ENCODE data around the gene CCDC3. TPM values are rescaled to one million over a fixed set of nuclear protein-coding genes. Genes with fewer than 3 reads are reported as not detected.

The CCDC3 gene
- total and polyA plus RNA-seq, 2 of the 4 experiments (the other 2 are of a cell fraction) = 0.29 to 0.36 TPM

DNA sequence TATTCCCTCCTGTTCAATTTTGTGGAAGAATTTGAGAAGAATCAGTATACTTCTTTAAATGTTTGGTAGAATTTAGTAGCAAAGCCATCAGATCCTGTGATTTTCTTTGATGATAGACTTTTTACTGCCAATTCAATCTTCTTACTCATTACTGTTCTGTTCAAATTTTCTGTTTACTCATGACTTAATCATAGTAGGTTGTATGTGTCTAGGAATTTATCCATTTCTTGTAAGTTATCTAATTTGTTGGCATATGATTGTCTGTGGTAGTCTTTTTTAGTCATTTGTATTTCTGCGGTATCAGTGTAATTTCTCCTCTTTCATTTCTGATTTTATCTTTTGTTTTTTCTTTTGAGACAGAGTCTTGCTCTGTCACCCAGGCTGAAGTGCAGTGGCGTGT lies 87.4 kb downstream of the CCDC3 start:
- H4K5ac ChIP-seq (ENCODE audit: low read depth, low read length) = no peak overlapping the region
- dilution Hi-C loops (cut with HindIII; ENCODE audit: low sequenced_read_pairs, unreplicated experiment) (no loop called here), intact Hi-C loops (cut with micrococcal nuclease) (no loop called here), in situ Hi-C loops (cut with MboI; ENCODE audit: low sequenced_read_pairs) (no loop called here)
- no peak overlapping the region for H4K8ac ChIP-seq (ENCODE audit: low read depth in 2 of 2, low read length in 2 of 2)
- no peak overlapping the region for H2BK15ac ChIP-seq (ENCODE audit: low read depth, low read length)
- no peaks in the 10 kb centered on the region for H3K79me1 ChIP-seq (ENCODE audit: low read depth in 1 of 2, low read length in 2 of 2)
- ATAC-seq (ENCODE audit: low read depth) = no peak
- H2AK9ac ChIP-seq (replicated peaks; ENCODE audit: low read depth, low read length, poor library complexity) = no peak overlapping the region
- H3K18ac ChIP-seq (ENCODE audit: low read depth, low read length) = no peak overlapping the region
- no peak overlapping the region for H3K4ac ChIP-seq (ENCODE audit: low read depth, low read length)
- H3K23ac ChIP-seq (ENCODE audit: low read depth, low read length) = no peak overlapping the region
- H3K14ac ChIP-seq (replicated peaks; ENCODE audit: low read depth, low read length) = no peak overlapping the region
- ChIA-PET CTCF (interaction anchor here (1.6 kb wide), 1 partner anchor 12 kb away, joined by 8 read pairs; no protein-coding TSS in a partner anchor), POLR2A (ENCODE audit: unreplicated experiment) (no interaction called here)
- WGBS, 2 experiments (ENCODE audit: extremely low coverage in 2 of 2, insufficient read length in 1 of 2) = no CpG with 5 or more reads among the region's 2 CpGs
- H2BK120ac ChIP-seq (ENCODE audit: low read depth, low read length) = no peak overlapping the region
- H3K36me3 ChIP-seq (ENCODE audit: control insufficient read depth, insufficient read depth, low read length) = no peaks in the 10 kb centered on the region
- H2BK5ac ChIP-seq (ENCODE audit: low read depth, low read length, poor library complexity, severe bottlenecking) = no peak overlapping the region
- H3K27ac ChIP-seq (ENCODE audit: insufficient read depth, low read length) = no peak overlapping the region
- no peak for TF ChIP-seq MXI1 (IDR thresholded peaks at IDR 0.05; ENCODE audit: borderline replicate concordance, low read depth, low read length)
- TF ChIP-seq FOS (IDR thresholded peaks at IDR 0.05; ENCODE audit: low read depth, low read length) = no peak
- TF ChIP-seq, protein P1, sequence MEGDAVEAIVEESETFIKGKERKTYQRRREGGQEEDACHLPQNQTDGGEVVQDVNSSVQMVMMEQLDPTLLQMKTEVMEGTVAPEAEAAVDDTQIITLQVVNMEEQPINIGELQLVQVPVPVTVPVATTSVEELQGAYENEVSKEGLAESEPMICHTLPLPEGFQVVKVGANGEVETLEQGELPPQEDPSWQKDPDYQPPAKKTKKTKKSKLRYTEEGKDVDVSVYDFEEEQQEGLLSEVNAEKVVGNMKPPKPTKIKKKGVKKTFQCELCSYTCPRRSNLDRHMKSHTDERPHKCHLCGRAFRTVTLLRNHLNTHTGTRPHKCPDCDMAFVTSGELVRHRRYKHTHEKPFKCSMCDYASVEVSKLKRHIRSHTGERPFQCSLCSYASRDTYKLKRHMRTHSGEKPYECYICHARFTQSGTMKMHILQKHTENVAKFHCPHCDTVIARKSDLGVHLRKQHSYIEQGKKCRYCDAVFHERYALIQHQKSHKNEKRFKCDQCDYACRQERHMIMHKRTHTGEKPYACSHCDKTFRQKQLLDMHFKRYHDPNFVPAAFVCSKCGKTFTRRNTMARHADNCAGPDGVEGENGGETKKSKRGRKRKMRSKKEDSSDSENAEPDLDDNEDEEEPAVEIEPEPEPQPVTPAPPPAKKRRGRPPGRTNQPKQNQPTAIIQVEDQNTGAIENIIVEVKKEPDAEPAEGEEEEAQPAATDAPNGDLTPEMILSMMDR (conservative IDR thresholded peaks at IDR 0.05; ENCODE audit: low read depth, low read length) = no peak
- TF ChIP-seq CEBPB (IDR thresholded peaks at IDR 0.05; ENCODE audit: low read depth, low read length) = no peak
- TF ChIP-seq, protein P2, sequence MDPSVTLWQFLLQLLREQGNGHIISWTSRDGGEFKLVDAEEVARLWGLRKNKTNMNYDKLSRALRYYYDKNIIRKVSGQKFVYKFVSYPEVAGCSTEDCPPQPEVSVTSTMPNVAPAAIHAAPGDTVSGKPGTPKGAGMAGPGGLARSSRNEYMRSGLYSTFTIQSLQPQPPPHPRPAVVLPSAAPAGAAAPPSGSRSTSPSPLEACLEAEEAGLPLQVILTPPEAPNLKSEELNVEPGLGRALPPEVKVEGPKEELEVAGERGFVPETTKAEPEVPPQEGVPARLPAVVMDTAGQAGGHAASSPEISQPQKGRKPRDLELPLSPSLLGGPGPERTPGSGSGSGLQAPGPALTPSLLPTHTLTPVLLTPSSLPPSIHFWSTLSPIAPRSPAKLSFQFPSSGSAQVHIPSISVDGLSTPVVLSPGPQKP (IDR thresholded peaks at IDR 0.05; ENCODE audit: borderline replicate concordance, low read depth, low read length) = no peak
- TF ChIP-seq MAZ (IDR thresholded peaks at IDR 0.05; ENCODE audit: borderline replicate concordance, low read depth, low read length) = no peak
- TF ChIP-seq USF2 (IDR thresholded peaks at IDR 0.05; ENCODE audit: low read depth, low read length) = no peak
- TF ChIP-seq MAFK (IDR thresholded peaks at IDR 0.05; ENCODE audit: low read depth, low read length) = no peak
- no peak for TF ChIP-seq SMC3 (IDR thresholded peaks at IDR 0.05; ENCODE audit: low read depth, low read length)
- no peak for TF ChIP-seq RCOR1 (IDR thresholded peaks at IDR 0.05; ENCODE audit: insufficient replicate concordance, low read length)
- no peak for TF ChIP-seq CHD1 (IDR thresholded peaks at IDR 0.05; ENCODE audit: low read depth, low read length)
- no peak overlapping the region for H2AFZ ChIP-seq (replicated peaks; ENCODE audit: low read length, poor library complexity)
- no peak for DNase-seq
- no peak overlapping the region for H3K56ac ChIP-seq (ENCODE audit: extremely low read depth, insufficient read depth, low read length)
- no peaks in the 10 kb centered on the region for H3K27me3 ChIP-seq (ENCODE audit: control insufficient read depth, insufficient read depth, low read length)
- no peaks in the 10 kb centered on the region; the same call in 1 of the 2 replicates for H3K4me1 ChIP-seq (ENCODE audit: control insufficient read depth, insufficient read depth, low read length)
- H3K9ac ChIP-seq (ENCODE audit: low read depth, low read length) = no peak overlapping the region
- H2AK5ac ChIP-seq (ENCODE audit: low read depth, low read length) = no peak overlapping the region
- BruUV-seq (replicated peaks) = no TSS peak
- H4K20me1 ChIP-seq (ENCODE audit: insufficient read depth, low read length) = no peaks in the 10 kb centered on the region
- no peak overlapping the region for H4K91ac ChIP-seq (ENCODE audit: insufficient read depth, low read depth, low read length)
- H2BK20ac ChIP-seq (ENCODE audit: low read depth, low read length) = no peak overlapping the region
- H3K9me3 ChIP-seq (ENCODE audit: control insufficient read depth, insufficient read depth, low read length) = no peaks in the 10 kb centered on the region
- no peak overlapping the region for H3K4me3 ChIP-seq (ENCODE audit: insufficient read depth, low read depth, low read length)
- H3K9me1 ChIP-seq (ENCODE audit: insufficient read depth, low read length) = no peaks in the 10 kb centered on the region
- no peak overlapping the region for H3K4me2 ChIP-seq (ENCODE audit: low read depth, low read length)
